SKM-1 (cell line): ENCODE results near the gene SEMG1.
A peak's percentile ranks its signal among the peaks of the same experiment; 100 is the strongest.

Experiments used
- DNase-seq: peaks from one replicate; lab custom pipeline; 2025; ENCODE audit not compliant: unreplicated experiment; lab: John Stamatoyannopoulos, UW

The SEMG1 gene

GRCh38 chr20:45218636-45219035 lies 11.8 kb downstream of the SEMG1 start:
- no peak for DNase-seq

- no peak for DNase-seq
Observed at GRCh38 chr20:45221076-45221475, 14.2 kb downstream of the SEMG1 start, which contains the start of gene SEMG2. Gene SEMG2, plus strand, starts transcription at chr20:45221373. Its CDS starts 17 bp downstream, at chr20:45221390.

- no peak for DNase-seq
Observed at GRCh38 chr20:45223136-45223535, 16.3 kb downstream of the SEMG1 start.

GRCh38 chr20:45226287-45226686 lies 19.5 kb downstream of the SEMG1 start:
- DNase-seq = no peak

GRCh38 chr20:45229264-45230056 lies 22.6 kb downstream of the SEMG1 start:
- DNase-seq = no peak

- no peak for DNase-seq
Observed at GRCh38 chr20:45230631-45231030, 23.8 kb downstream of the SEMG1 start.

- DNase-seq = no peak
Observed at GRCh38 chr20:45235995-45236394, 29.2 kb downstream of the SEMG1 start.

GRCh38 chr20:45238139-45238538 lies 31.3 kb downstream of the SEMG1 start:
- no peak for DNase-seq

GRCh38 chr20:45246109-45246508 lies 39.3 kb downstream of the SEMG1 start:
- no peak for DNase-seq

- DNase-seq = no peak
Observed at GRCh38 chr20:45247865-45248264, 41.0 kb downstream of the SEMG1 start.

GRCh38 chr20:45248609-45249008 lies 41.8 kb downstream of the SEMG1 start:
- no peak for DNase-seq

GRCh38 chr20:45251884-45252560 lies 45.2 kb downstream of the SEMG1 start:
- DNase-seq = no peak

GRCh38 chr20:45253261-45253660 lies 46.4 kb downstream of the SEMG1 start:
- DNase-seq = no peak

- peak; percentile 97 for DNase-seq
Observed at GRCh38 chr20:45254383-45255262, 47.8 kb downstream of the SEMG1 start, which contains the start of gene SLPI. Gene SLPI, minus strand, starts transcription at chr20:45254564. Its CDS starts 21 bp downstream, at chr20:45254543.

GRCh38 chr20:45257161-45257560 lies 50.3 kb downstream of the SEMG1 start:
- no peak for DNase-seq

GRCh38 chr20:45257711-45258110 lies 50.9 kb downstream of the SEMG1 start:
- no peak for DNase-seq

- no peak for DNase-seq
Observed at GRCh38 chr20:45258259-45258658, 51.4 kb downstream of the SEMG1 start.

- DNase-seq = no peak
Observed at GRCh38 chr20:45258664-45259063, 51.8 kb downstream of the SEMG1 start.
